HG03196 (cell line): ENCODE results near the gene YPEL2.

Experiments
- ATAC-seq: cut with Tn5 transposase; IDR thresholded peaks from one replicate; pipeline ENCODE4 v1.9.1; 2021; ENCODE audit not compliant: unreplicated experiment

Gene YPEL2

DNA sequence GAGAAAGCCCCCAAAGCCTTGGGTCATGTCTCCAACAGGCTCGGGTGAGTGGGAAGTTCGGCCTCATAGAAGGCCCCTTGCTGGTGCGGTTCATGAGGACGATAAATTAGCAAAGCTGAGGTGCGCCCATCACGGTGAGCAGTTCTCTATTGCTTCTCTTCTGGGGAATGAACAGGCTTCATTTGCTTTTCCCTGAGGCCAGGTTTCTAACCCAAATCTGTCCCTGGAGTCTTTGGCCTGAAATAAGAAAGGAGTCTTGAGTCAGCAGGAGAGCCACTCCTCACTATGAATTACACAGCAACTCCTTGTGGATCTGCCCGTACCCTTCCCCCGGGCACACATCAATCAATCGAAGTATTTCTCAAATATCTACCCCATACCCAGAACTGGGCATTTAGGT lies 94.6 kb downstream of the YPEL2 start:
- ATAC-seq = no peak

DNA sequence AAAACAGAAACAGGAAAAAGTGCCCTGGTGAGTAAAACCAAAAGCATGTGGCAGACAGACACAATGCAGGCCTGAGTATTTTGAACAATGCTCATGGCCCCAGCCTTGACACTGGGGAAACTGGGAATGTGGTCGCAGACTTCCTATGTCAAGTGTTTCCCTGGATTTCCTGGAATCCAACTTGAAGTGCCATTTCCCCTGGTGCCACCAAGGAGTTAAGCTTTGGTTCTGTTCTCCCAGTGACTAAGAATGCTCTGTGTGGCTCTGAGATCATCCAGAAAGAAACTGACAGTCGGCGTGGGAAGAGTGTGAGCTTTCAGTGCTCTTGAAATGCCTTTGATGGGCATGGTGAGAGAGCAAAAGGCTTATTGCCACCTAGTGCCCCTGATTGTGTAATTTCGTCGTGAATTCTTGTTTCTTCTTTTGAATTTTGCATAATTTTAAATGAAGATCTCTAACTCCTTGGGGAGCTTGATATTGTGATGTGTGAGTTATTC lies 96.0 kb downstream of the YPEL2 start:
- ATAC-seq = no peak

DNA sequence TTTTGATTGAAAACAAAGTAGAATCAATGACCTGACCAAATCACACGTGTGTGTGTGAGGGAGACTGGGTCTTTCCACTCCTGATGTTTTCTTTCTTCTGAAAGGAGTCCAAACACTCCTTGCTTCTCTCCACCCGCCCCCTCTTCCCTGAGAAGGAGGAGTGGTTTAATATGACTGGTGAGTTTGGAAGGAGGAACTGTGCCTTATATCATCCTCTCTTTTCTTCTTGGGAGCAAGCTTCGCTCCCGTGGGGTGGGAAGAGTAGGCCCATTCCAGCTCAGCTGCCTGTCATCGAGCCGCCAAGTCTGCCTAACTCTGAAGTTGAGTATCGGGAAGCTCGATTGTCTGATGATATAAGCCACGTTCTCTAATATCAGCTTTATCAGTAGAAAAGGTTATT lies 96.5 kb downstream of the YPEL2 start:
- no peak for ATAC-seq

DNA sequence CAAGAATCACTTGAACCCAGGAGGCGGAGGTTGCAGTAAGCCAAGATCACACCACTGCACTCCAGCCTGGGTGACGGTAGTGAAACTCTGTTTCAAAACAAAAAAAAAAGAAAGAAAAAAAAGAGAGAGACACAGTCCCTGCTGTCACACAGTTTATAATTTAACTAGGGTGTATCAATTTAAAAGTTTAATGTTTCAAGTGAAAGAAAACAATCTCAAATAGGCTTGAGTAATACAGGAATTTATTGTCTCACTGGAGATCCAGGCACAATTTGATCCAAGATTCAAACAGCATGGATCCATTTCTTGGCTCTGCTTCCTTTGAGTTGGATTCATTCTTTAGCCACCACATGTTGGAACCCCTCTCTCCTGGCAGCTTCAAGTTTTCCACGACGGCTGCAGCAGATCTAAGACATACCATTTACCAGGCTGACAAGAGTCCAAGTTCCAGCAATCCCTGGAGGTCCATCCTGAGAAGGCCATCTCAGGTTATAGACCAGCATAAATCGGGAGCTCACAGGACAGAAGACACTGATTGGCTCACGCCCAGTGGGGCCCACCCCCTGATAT lies 97.5 kb downstream of the YPEL2 start:
- no peak for ATAC-seq

DNA sequence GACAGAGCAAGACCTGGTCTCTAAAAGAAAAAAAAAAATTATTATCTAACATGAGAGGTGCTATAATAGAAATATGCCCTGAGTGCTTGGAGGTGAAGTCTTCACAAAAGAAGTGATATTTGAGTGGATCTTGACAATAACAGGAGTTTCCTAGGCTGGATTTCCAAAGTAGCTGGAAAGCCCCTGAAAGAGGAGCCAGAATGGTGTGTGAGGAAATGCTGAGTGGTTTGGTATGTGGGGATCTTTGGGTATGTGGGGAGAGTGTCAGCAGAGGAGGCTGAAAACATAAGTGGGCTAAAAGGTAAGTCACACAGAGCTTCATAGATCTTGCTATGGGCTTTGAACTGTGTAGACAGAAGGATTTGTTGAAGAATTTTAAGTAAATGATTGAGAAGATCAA lies 100.1 kb downstream of the YPEL2 start:
- ATAC-seq = no peak

DNA sequence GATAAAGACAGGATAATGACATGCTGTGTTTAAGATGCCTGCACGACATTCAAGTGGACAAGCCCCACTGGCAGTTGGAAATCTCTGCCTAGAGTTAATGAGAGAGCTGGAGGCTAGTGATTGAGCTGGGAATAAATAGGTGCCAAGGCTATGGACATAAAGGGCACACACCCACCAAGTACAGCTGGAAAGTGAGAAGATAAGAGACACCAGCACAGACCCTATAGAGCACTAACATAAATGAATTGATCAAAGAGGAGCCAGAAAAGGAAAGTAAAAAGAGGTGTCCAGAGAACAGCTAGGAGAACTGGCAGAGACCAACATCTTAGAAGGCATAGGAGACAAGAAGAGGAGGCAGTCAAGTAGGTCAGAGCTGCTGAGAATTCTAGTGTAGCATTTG lies 101.2 kb downstream of the YPEL2 start:
- ATAC-seq = no peak

DNA sequence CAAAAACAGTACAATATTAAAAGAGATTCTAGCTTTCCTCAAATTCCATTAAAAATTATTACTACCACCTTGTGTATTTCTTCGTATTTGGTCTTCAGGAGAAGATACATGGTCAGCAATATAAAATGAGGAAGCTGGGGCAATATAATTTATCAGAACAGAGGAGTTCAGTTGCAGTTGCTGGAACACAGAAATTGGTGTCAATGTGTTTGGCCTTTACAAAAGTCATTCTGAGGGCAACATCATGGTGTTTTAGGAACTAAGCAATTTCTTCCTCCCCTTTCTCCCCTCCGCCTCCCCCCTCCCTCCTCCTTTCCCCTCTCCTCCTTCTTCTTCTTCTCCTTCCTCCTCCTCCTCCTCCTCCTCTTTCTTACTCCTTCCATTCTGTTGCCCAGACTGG lies 102.1 kb downstream of the YPEL2 start:
- no peak for ATAC-seq

DNA sequence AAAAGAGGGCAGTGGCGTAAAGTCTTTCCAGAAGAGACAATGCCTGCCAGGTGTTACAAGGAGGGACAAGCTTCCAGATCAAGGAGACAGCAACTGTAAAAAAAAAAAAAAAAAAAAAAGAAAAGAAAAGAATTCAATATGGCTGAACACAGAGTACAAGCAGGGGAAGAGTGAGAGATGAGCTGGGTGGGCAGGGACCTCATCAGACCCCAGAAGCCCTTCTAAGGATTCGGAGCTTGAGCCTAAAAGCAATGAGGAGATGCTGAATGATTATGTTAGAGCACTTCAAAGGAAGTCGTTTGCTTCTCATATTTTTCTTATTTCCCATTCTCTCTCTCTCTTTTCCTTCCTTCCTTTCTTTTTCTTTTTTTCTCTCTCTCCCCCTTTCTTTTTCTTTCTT lies 103.0 kb downstream of the YPEL2 start:
- ATAC-seq = no peak

- ATAC-seq = no peak
These were observed 103.8 kb downstream of the YPEL2 start for GRCh38 chr17:59435238-59435637.

GRCh38 chr17:59436900-59437299 lies 105.4 kb downstream of the YPEL2 start:
- no peak for ATAC-seq

DNA sequence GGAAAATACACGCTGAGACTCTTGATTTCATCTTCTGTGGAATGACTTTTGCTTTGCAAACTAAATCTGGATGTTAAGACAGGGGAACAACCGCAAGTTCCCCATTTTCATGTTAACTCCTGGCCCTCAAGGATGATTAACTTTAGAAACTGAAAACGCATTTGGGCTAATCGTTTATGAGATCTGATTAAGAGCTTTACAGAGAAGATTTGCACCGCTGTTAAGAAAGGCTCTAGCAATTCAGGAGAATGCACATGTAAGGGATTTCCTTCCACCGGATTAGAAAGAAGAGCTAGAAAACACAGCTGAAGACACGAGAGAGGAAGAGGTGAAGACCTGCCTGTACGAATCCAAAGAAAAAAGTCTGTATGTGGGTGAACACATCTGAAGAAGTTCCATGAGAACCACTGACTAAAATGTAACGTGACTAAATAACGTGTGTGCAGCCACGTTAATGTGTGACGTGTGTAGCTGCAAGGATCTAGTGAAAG lies 106.4 kb downstream of the YPEL2 start:
- no peak for ATAC-seq

DNA sequence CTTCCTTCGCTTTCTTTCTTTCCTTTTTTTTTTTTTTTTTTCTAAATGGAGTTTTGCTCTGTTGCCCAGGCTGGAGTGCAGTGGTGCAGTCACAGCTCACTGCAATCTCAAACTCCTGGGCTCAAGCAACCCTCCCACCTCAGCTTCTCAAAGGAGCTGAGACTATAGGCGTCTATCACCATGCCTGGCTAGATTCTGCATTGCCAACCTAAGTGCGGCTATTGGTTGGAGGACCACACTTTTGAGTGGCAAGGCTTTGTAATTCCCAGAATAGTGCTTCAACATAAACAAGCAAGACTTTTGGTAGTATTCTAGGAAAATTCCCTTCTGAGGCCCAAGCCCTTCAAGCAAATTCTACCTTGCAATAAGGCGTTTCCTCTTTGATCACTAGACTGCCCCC lies 107.8 kb downstream of the YPEL2 start:
- no peak for ATAC-seq

GRCh38 chr17:59439741-59440211 lies 108.3 kb downstream of the YPEL2 start:
- no peak for ATAC-seq

DNA sequence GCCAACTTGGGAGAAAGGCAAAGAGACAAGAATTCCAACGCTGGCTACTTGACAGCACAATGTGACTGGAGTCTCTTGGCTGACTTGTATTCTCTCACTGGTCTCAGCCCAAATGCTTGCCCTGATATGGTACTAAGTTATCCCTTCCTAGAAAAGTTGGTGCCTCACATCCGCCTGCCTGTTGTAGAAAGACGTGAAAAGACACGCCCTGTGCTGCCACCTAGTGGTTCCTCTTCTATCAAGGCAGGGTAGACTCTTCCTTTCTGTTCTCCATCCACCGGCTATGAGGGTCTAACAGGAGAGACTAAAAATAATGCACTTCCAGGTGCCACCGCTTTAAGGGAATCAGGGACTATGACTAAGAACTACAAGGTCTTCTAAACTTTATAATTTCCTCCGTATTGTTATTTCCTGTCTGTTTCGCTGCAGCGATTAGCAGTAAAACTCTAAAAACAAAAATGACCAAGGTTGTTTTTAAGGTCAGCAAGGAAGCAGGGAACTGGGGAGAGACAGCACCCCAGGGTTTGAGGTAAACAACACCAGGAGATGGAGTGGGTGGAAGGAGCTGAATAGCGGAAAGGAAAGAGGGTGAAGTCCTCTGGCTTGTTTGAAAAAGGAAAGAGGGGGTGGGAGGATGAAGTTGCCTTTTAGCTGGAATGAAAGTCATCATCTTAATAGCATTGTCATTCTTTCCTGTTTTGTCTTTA lies 109.5 kb downstream of the YPEL2 start:
- peak; percentile 66 for ATAC-seq

- ATAC-seq = no peak
These were observed 110.1 kb downstream of the YPEL2 start for GRCh38 chr17:59441464-59442096.

- no peak for ATAC-seq
These were observed 111.7 kb downstream of the YPEL2 start for GRCh38 chr17:59443106-59443505.
